Fibroblast of villous mesenchyme (primary cell): ENCODE data around the gene CDC25B. TPM values are rescaled to one million over a fixed set of nuclear protein-coding genes. Genes with fewer than 3 reads are reported as not detected.
A peak's percentile ranks its signal among the peaks of the same experiment; 100 is the strongest.

Source experiments
- DNase-seq: peaks from one replicate; pipeline ENCODE4 v3.0.0-alpha.2; 2010; ENCODE audit warnings: low read depth
- H3K4me3 ChIP-seq: 2 replicates; pipeline ENCODE4 v1.5.1; 2011; ENCODE audit warnings: low read depth, mild to moderate bottlenecking, low read length
- total RNA-seq: library from RNA; depleted of rRNA; stranded (reverse); fragments of >200 nt; gene quantifications from 2 replicates; pipeline ENCODE4 v1.2.3, GENCODE V29; 2012
- TF ChIP-seq, protein P1 (sequence below): IDR thresholded peaks from 2 replicates; pipeline ENCODE4 v1.5.1; 2012; ENCODE audit warnings: low read depth, mild to moderate bottlenecking, low read length; ENCODE audit not compliant: insufficient read depth

The CDC25B gene
- total RNA-seq, 1 donor: 46.2 TPM

DNA sequence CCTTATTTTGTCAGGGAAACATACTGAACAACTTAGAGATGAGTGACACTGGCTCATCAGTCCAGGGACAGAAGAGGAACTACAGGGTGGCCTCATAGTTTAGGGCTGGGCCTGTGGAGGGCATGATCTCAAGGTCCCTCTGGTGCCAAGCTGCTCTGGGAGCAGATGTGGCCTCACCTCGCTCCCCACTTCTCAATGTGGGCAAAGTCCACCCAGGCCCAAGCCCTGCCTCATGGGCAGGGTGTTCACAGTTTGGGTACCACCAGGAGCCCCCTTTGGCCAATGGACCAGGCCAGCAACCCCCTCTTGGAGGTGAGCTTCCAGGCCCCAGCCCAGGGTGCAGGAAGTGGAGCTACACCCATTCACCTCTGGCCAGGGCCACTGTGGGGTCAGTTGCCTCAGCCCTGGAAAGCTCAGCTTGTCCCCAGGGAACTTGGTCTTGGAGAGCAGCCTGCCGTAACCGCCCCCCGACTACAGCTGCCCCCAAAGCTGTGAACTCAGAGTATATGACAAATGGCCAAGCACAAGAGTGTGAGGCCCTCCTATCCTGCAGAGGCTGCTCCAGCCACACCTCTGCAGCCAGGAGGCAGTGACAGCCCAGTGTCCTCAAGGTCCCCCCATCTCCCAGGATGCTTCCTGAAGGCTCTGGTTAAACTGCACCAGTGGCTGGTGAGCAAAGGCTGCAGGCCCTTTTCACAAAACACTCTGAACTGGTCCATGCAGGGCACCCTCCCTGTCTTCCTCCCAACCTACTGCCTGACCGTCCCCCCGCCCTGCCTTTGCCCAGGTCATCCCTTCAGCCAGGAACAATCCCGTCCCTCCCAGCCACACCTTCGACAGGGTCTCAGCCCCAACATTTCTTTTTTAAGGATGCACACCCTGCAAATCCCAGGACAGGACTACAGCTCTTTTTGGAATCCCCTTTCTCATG lies 32.2 kb upstream of the CDC25B start:
- TF ChIP-seq, protein P1, sequence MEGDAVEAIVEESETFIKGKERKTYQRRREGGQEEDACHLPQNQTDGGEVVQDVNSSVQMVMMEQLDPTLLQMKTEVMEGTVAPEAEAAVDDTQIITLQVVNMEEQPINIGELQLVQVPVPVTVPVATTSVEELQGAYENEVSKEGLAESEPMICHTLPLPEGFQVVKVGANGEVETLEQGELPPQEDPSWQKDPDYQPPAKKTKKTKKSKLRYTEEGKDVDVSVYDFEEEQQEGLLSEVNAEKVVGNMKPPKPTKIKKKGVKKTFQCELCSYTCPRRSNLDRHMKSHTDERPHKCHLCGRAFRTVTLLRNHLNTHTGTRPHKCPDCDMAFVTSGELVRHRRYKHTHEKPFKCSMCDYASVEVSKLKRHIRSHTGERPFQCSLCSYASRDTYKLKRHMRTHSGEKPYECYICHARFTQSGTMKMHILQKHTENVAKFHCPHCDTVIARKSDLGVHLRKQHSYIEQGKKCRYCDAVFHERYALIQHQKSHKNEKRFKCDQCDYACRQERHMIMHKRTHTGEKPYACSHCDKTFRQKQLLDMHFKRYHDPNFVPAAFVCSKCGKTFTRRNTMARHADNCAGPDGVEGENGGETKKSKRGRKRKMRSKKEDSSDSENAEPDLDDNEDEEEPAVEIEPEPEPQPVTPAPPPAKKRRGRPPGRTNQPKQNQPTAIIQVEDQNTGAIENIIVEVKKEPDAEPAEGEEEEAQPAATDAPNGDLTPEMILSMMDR: no peak
- no peak overlapping the region for H3K4me3 ChIP-seq
- DNase-seq: no peak

DNA sequence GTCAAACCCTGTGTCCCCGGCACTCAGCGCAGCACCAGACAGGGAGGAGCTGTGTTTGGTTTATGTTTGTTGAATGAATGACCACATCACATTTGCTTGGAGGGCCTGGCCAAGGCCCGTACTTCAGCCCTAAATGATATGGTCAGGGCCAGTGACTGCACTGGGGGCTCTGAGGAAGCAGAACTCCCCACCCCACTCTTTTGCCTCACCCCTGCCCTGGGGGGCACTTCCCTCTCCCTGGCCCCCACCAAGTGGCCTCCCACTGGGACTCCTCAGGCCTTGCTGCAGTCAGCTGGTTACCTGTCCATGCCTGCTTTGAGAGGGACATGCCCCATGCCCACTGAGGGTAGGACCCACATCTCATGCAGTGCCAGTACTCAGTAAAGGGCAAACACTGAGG lies 31.5 kb upstream of the CDC25B start:
- TF ChIP-seq, protein P1: no peak
- no peak for DNase-seq
- H3K4me3 ChIP-seq: no peak overlapping the region

DNA sequence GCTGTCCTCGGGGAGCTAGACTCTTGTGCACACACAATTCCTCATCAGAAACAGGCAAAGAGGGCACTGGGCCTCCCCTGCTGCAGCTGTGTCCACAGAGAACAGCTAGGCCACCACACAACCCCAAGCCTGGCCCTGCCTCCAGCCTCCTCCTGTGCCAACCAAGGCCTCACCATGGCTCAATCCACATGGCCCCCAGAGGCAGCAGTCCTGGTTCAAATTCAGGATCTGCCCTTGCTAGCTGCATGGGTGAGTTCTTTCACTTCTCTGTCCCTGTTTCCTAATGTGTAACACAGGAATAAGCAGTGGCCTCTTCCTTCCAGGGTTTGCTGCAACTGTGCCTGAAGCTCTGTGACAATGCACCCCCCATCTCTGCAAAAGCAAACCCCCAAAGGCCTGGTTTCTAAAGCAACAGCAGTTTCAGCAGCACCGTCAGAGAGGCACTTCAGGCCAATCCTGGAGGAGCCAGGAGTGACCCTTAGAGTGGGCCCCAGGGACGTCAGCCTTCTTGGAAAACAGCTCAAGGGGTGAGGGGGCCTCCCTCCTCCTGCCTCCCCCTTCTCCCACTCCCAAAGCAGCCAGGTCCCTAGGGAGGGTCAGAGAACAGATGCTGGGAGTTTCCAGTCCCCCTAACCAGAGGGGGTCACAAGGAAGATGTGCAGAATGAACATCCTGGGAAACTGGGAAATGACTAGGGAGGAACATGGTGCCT lies 30.8 kb upstream of the CDC25B start:
- H3K4me3 ChIP-seq: no peak overlapping the region
- TF ChIP-seq, protein P1: no peak
- no peak for DNase-seq

DNA sequence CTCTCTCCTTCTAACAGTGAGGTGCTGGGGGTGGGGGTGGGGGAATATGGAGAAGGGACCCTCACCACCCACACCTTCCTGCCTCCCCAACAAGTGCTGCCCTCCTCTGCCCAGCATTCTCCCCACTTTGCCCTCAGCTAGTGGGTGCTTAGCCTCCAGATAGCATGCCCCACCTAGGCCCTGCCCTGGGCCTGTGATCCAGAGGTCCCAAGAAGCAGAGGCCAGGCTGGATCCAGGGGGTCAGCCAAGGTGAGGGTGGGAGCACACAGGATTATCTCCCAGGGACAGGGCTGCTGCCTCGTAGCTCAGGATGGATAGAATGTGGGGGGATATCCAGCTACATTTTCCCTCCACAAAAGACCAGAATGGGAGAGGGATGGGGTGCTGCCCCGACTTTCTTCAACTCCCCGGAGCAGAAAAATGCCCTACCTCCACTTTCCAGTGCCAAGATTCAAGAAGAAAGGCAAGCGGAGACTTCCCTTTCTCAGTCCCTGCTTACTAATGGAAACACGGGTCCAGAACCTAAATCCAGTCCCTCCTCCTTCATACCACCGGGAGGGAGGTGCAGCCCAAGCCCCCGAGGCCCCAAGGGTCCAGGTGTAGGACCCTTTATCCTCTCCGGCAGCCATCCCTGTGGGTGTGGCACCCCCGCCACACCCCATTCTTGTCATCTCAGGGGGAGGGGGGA lies 29.5 kb upstream of the CDC25B start:
- TF ChIP-seq, protein P1: no peak
- H3K4me3 ChIP-seq: peak overlapping the region; percentile 73
- no peak for DNase-seq

DNA sequence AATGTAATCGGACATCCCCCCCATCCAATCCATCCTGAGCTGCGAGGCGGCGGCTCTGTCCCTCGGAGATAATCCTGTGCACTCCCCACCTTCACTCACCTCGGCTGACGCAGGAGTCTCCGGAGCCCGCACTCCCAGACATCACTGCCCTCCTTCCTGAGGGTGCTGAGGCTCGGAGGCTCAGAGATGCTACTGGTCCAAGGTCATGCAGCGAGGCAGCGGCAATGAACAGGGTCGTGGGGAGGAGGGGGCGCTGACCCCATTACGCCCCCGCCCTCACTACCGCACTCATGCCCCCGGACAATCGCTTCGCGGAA lies 29.0 kb upstream of the CDC25B start:
- DNase-seq: no peak
- TF ChIP-seq, protein P1: no peak
- H3K4me3 ChIP-seq: peak overlapping the region; percentile 73

DNA sequence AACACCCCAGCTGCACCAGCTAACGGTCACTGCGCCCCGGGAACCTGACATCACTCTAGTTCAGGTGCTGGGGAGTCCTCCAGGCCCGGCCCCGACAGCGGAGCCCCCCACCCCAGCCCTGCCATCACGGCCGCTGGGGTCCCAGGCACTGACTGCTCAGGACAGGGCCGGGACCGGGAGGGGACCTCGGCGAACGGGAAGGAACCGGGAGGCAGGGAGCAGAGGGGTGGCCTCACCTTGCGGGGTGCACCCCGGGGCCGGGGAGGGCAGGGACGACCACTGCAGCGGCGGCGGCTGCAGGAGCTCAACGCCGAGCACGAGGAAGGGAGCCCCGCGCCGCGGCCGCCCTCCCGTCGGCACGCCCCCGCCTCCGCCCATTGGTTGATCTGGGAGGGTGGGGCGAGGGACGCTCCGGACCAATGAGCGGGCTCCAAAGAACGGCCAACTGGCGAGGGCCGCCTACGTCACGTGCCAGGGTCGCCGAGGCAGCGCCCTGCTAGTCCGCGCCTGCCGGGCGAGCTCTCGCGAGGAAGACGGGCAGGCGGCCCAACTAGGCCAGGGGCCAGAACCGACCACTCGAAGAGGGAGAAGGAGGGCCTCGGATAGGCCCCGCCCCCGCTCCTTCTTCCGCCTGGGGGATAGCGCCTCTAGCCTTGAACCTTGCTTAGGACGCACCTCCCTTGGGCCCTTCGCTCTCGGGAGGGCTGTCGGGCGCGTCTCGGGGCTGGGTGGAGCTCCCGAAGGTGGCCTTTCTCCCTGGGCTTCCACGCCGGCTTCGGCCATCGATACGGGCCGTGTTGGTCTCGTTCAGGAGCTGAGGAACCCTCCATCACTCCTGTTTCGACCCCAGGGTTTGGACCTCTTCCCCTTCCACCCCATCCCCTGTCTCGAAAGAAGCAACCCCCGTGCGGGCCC lies 28.4 kb upstream of the CDC25B start, which contains the start of gene ADISSP:
TSS of gene ADISSP (minus strand) at position 327 of the 915 bp plus-strand sequence. CDS start 7,653 bp downstream, outside the sequence.
- TF ChIP-seq, protein P1: peak; percentile 6
- peak within 1 kb of the TSS; percentile 85 for H3K4me3 ChIP-seq
- DNase-seq: peak; percentile 98
